Loucy (cell line): ENCODE measurements around the gene MATN4.

Experiments
- EZH2phosphoT487 ChIP-seq: fragments of 200-600 bp; IDR thresholded peaks from 2 replicates; pipeline ENCODE4 v1.6.1; 2018; ENCODE audit warnings: antibody characterized with exemption, mild to moderate bottlenecking, moderate library complexity, borderline replicate concordance
- TF ChIP-seq, protein P1 (sequence below): fragments of 200-600 bp; sonication (generic); conservative IDR thresholded peaks from 2 replicates; pipeline ENCODE4 v1.5.1; 2014; ENCODE audit warnings: mild to moderate bottlenecking, antibody characterized with exemption, low read length

- TF ChIP-seq, protein P1, sequence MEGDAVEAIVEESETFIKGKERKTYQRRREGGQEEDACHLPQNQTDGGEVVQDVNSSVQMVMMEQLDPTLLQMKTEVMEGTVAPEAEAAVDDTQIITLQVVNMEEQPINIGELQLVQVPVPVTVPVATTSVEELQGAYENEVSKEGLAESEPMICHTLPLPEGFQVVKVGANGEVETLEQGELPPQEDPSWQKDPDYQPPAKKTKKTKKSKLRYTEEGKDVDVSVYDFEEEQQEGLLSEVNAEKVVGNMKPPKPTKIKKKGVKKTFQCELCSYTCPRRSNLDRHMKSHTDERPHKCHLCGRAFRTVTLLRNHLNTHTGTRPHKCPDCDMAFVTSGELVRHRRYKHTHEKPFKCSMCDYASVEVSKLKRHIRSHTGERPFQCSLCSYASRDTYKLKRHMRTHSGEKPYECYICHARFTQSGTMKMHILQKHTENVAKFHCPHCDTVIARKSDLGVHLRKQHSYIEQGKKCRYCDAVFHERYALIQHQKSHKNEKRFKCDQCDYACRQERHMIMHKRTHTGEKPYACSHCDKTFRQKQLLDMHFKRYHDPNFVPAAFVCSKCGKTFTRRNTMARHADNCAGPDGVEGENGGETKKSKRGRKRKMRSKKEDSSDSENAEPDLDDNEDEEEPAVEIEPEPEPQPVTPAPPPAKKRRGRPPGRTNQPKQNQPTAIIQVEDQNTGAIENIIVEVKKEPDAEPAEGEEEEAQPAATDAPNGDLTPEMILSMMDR, result no peak
- no peak for TF ChIP-seq EZH2phosphoT487
These were observed 45.6 kb upstream of the MATN4 start for GRCh38 chr20:45353746-45354145.
